ENCODE measurements around the gene INPP5A. TPM values are rescaled to one million over a fixed set of nuclear protein-coding genes. Genes with fewer than 3 reads are reported as not detected.

The INPP5A gene
- total RNA-seq, 1 experiment from 2014 or later = 16.6 TPM

- no peak overlapping the region for H3K27ac Mint-ChIP-seq (ENCODE audit: unreplicated experiment)
- H3K4me3 Mint-ChIP-seq (ENCODE audit: low read depth, unreplicated experiment) = no peak overlapping the region
- CTCF ChIA-PET = no interaction called here
- peaks cover 10% of the 10 kb centered on the region for H3K4me1 Mint-ChIP-seq (ENCODE audit: low read depth, unreplicated experiment)
- BruUV-seq (replicated peaks) = no TSS peak
- H3K36me3 Mint-ChIP-seq (ENCODE audit: insufficient read depth, unreplicated experiment) = no peaks in the 10 kb centered on the region
- no peaks in the 10 kb centered on the region for H3K27me3 Mint-ChIP-seq (ENCODE audit: unreplicated experiment)
- no peak for TF ChIP-seq CTCF (IDR thresholded peaks at IDR 0.05; ENCODE audit: unreplicated experiment)
- intact Hi-C loops (cut with micrococcal nuclease; ENCODE audit: unreplicated experiment) = no loop called here
- no peak for DNase-seq
- H3K9me3 Mint-ChIP-seq (ENCODE audit: low read depth, unreplicated experiment) = no peaks in the 10 kb centered on the region
Measured at GRCh38 chr10:132554991-132555647, 17.5 kb downstream of the INPP5A start.

- peaks cover 10% of the 10 kb centered on the region for H3K4me1 Mint-ChIP-seq (ENCODE audit: low read depth, unreplicated experiment)
- CTCF ChIA-PET = no interaction called here
Measured at GRCh38 chr10:132555648-132556575, 18.3 kb downstream of the INPP5A start.

GRCh38 chr10:132556994-132557441, 19.4 kb downstream of the INPP5A start:
- Mint-ChIP-seq H3K27ac (ENCODE audit: unreplicated experiment) (no peak overlapping the region), H3K36me3 (ENCODE audit: insufficient read depth, unreplicated experiment) (no peaks in the 10 kb centered on the region), H3K27me3 (ENCODE audit: unreplicated experiment) (no peaks in the 10 kb centered on the region), H3K9me3 (ENCODE audit: low read depth, unreplicated experiment) (no peaks in the 10 kb centered on the region), H3K4me1 (ENCODE audit: low read depth, unreplicated experiment) (peaks cover 10% of the 10 kb centered on the region), H3K4me3 (ENCODE audit: low read depth, unreplicated experiment) (no peak overlapping the region)
- intact Hi-C loops (cut with micrococcal nuclease; ENCODE audit: unreplicated experiment) = no loop called here
- no peak for DNase-seq
- no TSS peak for BruUV-seq (replicated peaks)
- no peak for TF ChIP-seq CTCF (IDR thresholded peaks at IDR 0.05; ENCODE audit: unreplicated experiment)
- CTCF ChIA-PET = no interaction called here

More at GRCh38 chr10:132555648-132556575, 18.3 kb downstream of the INPP5A start:
- DNase-seq = no peak
- Mint-ChIP-seq H3K36me3 (ENCODE audit: insufficient read depth, unreplicated experiment) (no peaks in the 10 kb centered on the region), H3K27me3 (ENCODE audit: unreplicated experiment) (no peaks in the 10 kb centered on the region), H3K9me3 (ENCODE audit: low read depth, unreplicated experiment) (no peaks in the 10 kb centered on the region), H3K27ac (ENCODE audit: unreplicated experiment) (no peak overlapping the region), H3K4me3 (ENCODE audit: low read depth, unreplicated experiment) (no peak overlapping the region)
- TF ChIP-seq CTCF (IDR thresholded peaks at IDR 0.05; ENCODE audit: unreplicated experiment) = no peak
- intact Hi-C loops (cut with micrococcal nuclease; ENCODE audit: unreplicated experiment) = no loop called here
- no TSS peak for BruUV-seq (replicated peaks)

- CTCF ChIA-PET = no interaction called here
- H3K27ac Mint-ChIP-seq (ENCODE audit: unreplicated experiment) = no peak overlapping the region
- no peaks in the 10 kb centered on the region for H3K9me3 Mint-ChIP-seq (ENCODE audit: low read depth, unreplicated experiment)
- no peaks in the 10 kb centered on the region for H3K36me3 Mint-ChIP-seq (ENCODE audit: insufficient read depth, unreplicated experiment)
- TF ChIP-seq CTCF (IDR thresholded peaks at IDR 0.05; ENCODE audit: unreplicated experiment) = no peak
- no TSS peak for BruUV-seq (replicated peaks)
- H3K4me1 Mint-ChIP-seq (ENCODE audit: low read depth, unreplicated experiment) = peaks cover 10% of the 10 kb centered on the region
- no peaks in the 10 kb centered on the region for H3K27me3 Mint-ChIP-seq (ENCODE audit: unreplicated experiment)
- intact Hi-C loops (cut with micrococcal nuclease; ENCODE audit: unreplicated experiment) = no loop called here
- no peak overlapping the region for H3K4me3 Mint-ChIP-seq (ENCODE audit: low read depth, unreplicated experiment)
- DNase-seq = no peak
Measured at GRCh38 chr10:132557696-132558515, 20.3 kb downstream of the INPP5A start.

Data from Calu3 (cell line).